GM12878 (cell line): ENCODE results near the gene NUP93. TPM values are rescaled to one million over a fixed set of nuclear protein-coding genes. Genes with fewer than 3 reads are reported as not detected.
A peak's percentile ranks its signal among the peaks of the same experiment; 100 is the strongest.

Source experiments
- ATAC-seq: fragments of 200-7000 bp; cut with Tn5 transposase; 3 replicates; pipeline ENCODE4 v1.9.1; 2020; ENCODE audit warnings: mild to moderate bottlenecking, moderate library complexity
- BruUV-seq: library from RNA; stranded (reverse); fragments of 400-500 nt; replicated peaks from 2 replicates; lab custom pipeline; 2021; lab: Mats Ljungman, UMichigan
- CTCF ChIA-PET: fragments of 300-600 bp; sonication (Branson Sonifier 250); formaldehyde crosslinking; extraction: SDS; loops from one replicate; lab custom pipeline; 2021; ENCODE audit warnings: inconsistent platforms; lab: Yijun Ruan, JAX
- POLR2A ChIA-PET: fragments of 350-600 bp; formaldehyde crosslinking; extraction: SDS; loops from one replicate; lab custom pipeline; 2021; ENCODE audit warnings: inconsistent platforms; lab: Charles Lee
- RAD21 ChIA-PET: fragments of 300-600 bp; sonication (Branson Sonifier 250); formaldehyde crosslinking; loops from one replicate; lab custom pipeline; 2023; ENCODE audit warnings: antibody characterized with exemption; ENCODE audit not compliant: unreplicated experiment; lab: Charles Lee
- SMC1A ChIA-PET: fragments of 300-600 bp; sonication (Branson Sonifier 250); formaldehyde crosslinking; loops from one replicate; lab custom pipeline; 2023; ENCODE audit not compliant: unreplicated experiment, uncharacterized antibody; lab: Charles Lee
- DNase-seq: peaks from one replicate; pipeline ENCODE4 v3.0.0-alpha.2; 2011; ENCODE audit warnings: low read depth, low spot score
- FAIRE-seq: peaks from 3 replicates; lab custom pipeline; 2011; peaks lifted over from hg19 to GRCh38; lab: Jason Lieb, UNC
- H2AFZ ChIP-seq: 2 replicates; pipeline ENCODE4 v1.6.0; 2011; ENCODE audit warnings: low read depth, low read length, control low read depth; ENCODE audit not compliant: control insufficient read depth
- H3K27ac ChIP-seq: 2 replicates; pipeline ENCODE4 v1.5.1; 2011; ENCODE audit warnings: control low read depth; ENCODE audit not compliant: control insufficient read depth, insufficient read depth
- H3K27me3 ChIP-seq, 2 experiments: replicated peaks in 1 of 2; 2 replicates each; pipeline versions ENCODE4 v1.6.0 to v1.6.1; 2011; ENCODE audit warnings: low read length in 1 of 2; ENCODE audit not compliant: control insufficient read depth in 2 of 2, insufficient read depth in 2 of 2
- H3K36me3 ChIP-seq, 2 experiments: 2 replicates each; pipeline ENCODE4 v1.5.1; 2011; ENCODE audit warnings: low read length in 1 of 2; ENCODE audit not compliant: control insufficient read depth in 2 of 2, insufficient read depth in 2 of 2
- H3K4me1 ChIP-seq: 2 replicates; pipeline ENCODE4 v1.6.1; 2011; ENCODE audit warnings: mild to moderate bottlenecking, low read length, moderate library complexity, mixed read lengths; ENCODE audit not compliant: control insufficient read depth, insufficient read depth
- H3K4me2 ChIP-seq: 2 replicates; pipeline ENCODE4 v1.6.0; 2011; ENCODE audit warnings: control low read depth; ENCODE audit not compliant: control insufficient read depth, insufficient read depth
- H3K4me3 ChIP-seq: fragments of 200-600 bp; sonication (generic); 2 replicates; pipeline ENCODE4 v1.5.1; 2016
- H3K79me2 ChIP-seq: 2 replicates; pipeline ENCODE4 v1.6.0; 2011; ENCODE audit warnings: low read length; ENCODE audit not compliant: control insufficient read depth, insufficient read depth
- H3K9ac ChIP-seq: 2 replicates; pipeline ENCODE4 v1.8.0; 2011; ENCODE audit warnings: low read length, control low read depth, mixed read lengths; ENCODE audit not compliant: control insufficient read depth, insufficient read depth
- H3K9me3 ChIP-seq: replicated peaks from 3 replicates; pipeline ENCODE4 v1.5.1; 2011; ENCODE audit warnings: mild to moderate bottlenecking, low read length; ENCODE audit not compliant: control insufficient read depth, insufficient read depth
- H4K20me1 ChIP-seq: 2 replicates; pipeline ENCODE4 v1.6.0; 2011; ENCODE audit not compliant: control insufficient read depth, insufficient read depth
- BMI1 ChIP-seq: fragments of 450-650 bp; IDR thresholded peaks from 2 replicates; pipeline ENCODE4 v1.6.1; 2016; ENCODE audit warnings: mild to moderate bottlenecking, moderate library complexity, borderline replicate concordance
- CEBPB ChIP-seq, 2 experiments: fragments of 150-350 bp in 1 of 2; IDR thresholded peaks; 2 replicates each; pipeline ENCODE4 v1.6.1; 2012 to 2014; ENCODE audit warnings: low read depth in 2 of 2, low read length in 2 of 2, borderline replicate concordance in 1 of 2, inconsistent platforms in 1 of 2
- E2F8 ChIP-seq: fragments of 450-650 bp; IDR thresholded peaks from 2 replicates; pipeline ENCODE4 v1.6.1; 2018; ENCODE audit warnings: mild to moderate bottlenecking, low read depth, moderate library complexity; ENCODE audit not compliant: partially characterized antibody
- ELK1 ChIP-seq: IDR thresholded peaks from 2 replicates; pipeline ENCODE4 v1.6.1; 2012; ENCODE audit warnings: low read depth, low read length, improper control_type of control experiment
- ETV6 ChIP-seq, 2 experiments: fragments of 450-650 bp in 1 of 2; IDR thresholded peaks in 1 of 2; conservative IDR thresholded peaks in 1 of 2; 2 replicates each; pipeline ENCODE4 v1.6.1; 2014; ENCODE audit warnings: antibody characterized with exemption in 1 of 2, borderline replicate concordance in 1 of 2, low read depth in 1 of 2, mild to moderate bottlenecking in 1 of 2, moderate library complexity in 1 of 2
- LARP7 ChIP-seq: fragments of 450-650 bp; IDR thresholded peaks from 2 replicates; pipeline ENCODE4 v1.6.1; 2017; ENCODE audit warnings: mild to moderate bottlenecking
- MEF2A ChIP-seq: IDR thresholded peaks from 2 replicates; pipeline ENCODE4 v1.6.1; 2011; ENCODE audit warnings: low read depth, mild to moderate bottlenecking, low read length, moderate library complexity; ENCODE audit not compliant: insufficient read depth
- MEF2B ChIP-seq: fragments of 450-650 bp; IDR thresholded peaks from 2 replicates; pipeline ENCODE4 v1.6.1; 2018; ENCODE audit warnings: mild to moderate bottlenecking, moderate library complexity; ENCODE audit not compliant: partially characterized antibody, poor library complexity, severe bottlenecking
- MXI1 ChIP-seq: fragments of 150-350 bp; IDR thresholded peaks from 2 replicates; pipeline ENCODE4 v1.6.1; 2011; ENCODE audit warnings: low read depth, mild to moderate bottlenecking, inconsistent platforms, low read length, improper control_type of control experiment
- POU2F2 ChIP-seq: IDR thresholded peaks from 3 replicates; pipeline ENCODE4 v1.6.1; 2011; ENCODE audit warnings: low read depth, mild to moderate bottlenecking, low read length, borderline replicate concordance
- WRNIP1 ChIP-seq: IDR thresholded peaks from 2 replicates; pipeline ENCODE4 v1.6.1; 2011; ENCODE audit warnings: low read depth, low read length, improper control_type of control experiment, borderline replicate concordance
- ZNF217 ChIP-seq: fragments of 450-650 bp; IDR thresholded peaks from 2 replicates; pipeline ENCODE4 v1.6.1; 2017; ENCODE audit warnings: antibody characterized with exemption, mild to moderate bottlenecking
- ZNF274 ChIP-seq: IDR thresholded peaks from one replicate; pipeline ENCODE4 v1.8.0; 2011; ENCODE audit not compliant: insufficient read length, insufficient read depth
- ZNF622 ChIP-seq: fragments of 450-650 bp; IDR thresholded peaks from 2 replicates; pipeline ENCODE4 v1.6.1; 2017; ENCODE audit warnings: mild to moderate bottlenecking, inconsistent platforms
- WGBS: methylation state at CpG from one replicate; pipeline ENCODE4 v1.1.6; 2016; ENCODE audit warnings: low lambda C conversion rate; ENCODE audit not compliant: insufficient replicate concordance, insufficient coverage; ENCODE audit errors: missing lambda C conversion rate; 5-methylcytosine and 5-hydroxymethylcytosine counted together
- in situ Hi-C: fragments of 300-500 bp; cut with MboI; formaldehyde crosslinking; loops from 9 replicates; pipeline ENCODE4 v1.14.3; 2018; ENCODE audit warnings: mixed read lengths
- intact Hi-C: fragments of 100-400 bp; cut with micrococcal nuclease; formaldehyde crosslinking; loops from one replicate; pipeline ENCODE4 v1.14.2; 2022; ENCODE audit not compliant: unreplicated experiment
- polyA plus RNA-seq, 11 experiments: library from polyadenylated mRNA; depleted of rRNA in 4 of 11; unstranded in 6 of 11; stranded (reverse) in 5 of 11; fragments of >200 nt; fragmentation: Nextera tagmentation in 4 of 11; fragmentation: Illumina TruSeq in 1 of 11; extraction: Ambion mirVana in 4 of 11; extraction: Trizol in 1 of 11; gene quantifications; 1 replicate in 1 of 11; 2 replicates in 10 of 11; pipeline versions ENCODE4 v1.2.1 to v1.2.3, GENCODE V29; 2011 to 2016; ENCODE audit warnings: inconsistent platforms in 2 of 11, missing spikeins in 2 of 11, low read depth in 1 of 11
- total RNA-seq, 4 experiments: library from RNA; depleted of rRNA in 3 of 4; stranded (reverse); fragments of >200 nt in 3 of 4; fragmentation: Illumina TruSeq in 1 of 4; extraction: Trizol in 1 of 4; gene quantifications; 2 replicates each; pipeline versions ENCODE4 v1.2.1 to v1.2.3, GENCODE V29; 2013 to 2021
- TF ChIP-seq, protein P1 (sequence below): fragments of 450-650 bp; conservative IDR thresholded peaks from 2 replicates; pipeline ENCODE4 v1.6.1; 2017; ENCODE audit warnings: mild to moderate bottlenecking, moderate library complexity

The NUP93 gene
- total and polyA plus RNA-seq, 10 of the 15 experiments (the other 5 are each of a cell fraction or from before 2014, with no cell fraction given): 82.2 to 175 (median 101) TPM

DNA sequence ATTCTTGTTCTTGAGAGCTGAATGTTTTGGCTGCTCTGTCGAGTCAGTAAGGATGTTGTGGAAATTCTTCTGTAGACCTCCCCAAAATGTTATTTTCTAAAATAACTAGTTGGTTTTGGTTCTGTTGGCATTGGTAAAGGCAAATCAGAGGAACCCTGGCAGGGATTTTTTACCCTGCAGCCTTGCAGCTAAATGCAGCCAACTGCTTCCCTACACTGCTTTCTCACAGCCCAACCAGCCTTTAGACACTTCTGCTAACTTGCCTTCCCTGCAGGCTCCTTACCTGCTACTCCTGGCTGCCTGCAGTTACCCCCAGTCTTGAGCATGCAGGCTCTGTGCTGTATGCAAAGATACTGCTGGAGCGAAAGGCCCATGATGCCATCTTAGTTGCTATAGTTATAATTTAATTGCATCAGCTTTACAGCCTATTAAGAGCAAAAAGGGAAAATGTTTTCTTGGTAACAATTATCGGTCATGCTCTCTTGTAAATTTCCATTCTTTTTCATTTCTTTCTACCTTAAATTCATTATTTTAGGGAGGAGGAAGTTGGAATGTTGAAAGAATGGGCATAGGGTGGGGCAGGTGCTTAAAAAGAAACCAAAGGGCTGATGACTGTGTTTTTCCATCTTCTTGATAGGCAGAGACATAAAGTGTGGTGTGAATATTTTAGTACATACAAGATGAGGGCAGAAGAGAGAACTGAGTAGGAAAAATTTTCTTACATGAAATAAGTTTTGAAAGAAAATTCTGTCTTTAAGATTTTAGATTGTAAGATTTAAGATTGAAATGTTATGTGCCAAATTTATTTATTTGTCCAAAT lies 20.0 kb downstream of the NUP93 start:
- POLR2A ChIA-PET: no interaction called here
- Histone ChIP-seq H3K4me2 (no peak overlapping the region), H3K36me3 (peaks cover 8 to 13% of the 10 kb centered on the region in 2 experiments; a peak in 3 of 4 replicates), H4K20me1 (no peaks in the 10 kb centered on the region), H3K27ac (no peak overlapping the region), H3K9ac (no peak overlapping the region), H3K9me3 (peaks cover 12% of the 10 kb centered on the region), H3K79me2 (peaks cover 4% of the 10 kb centered on the region), H2AFZ (no peak overlapping the region), H3K4me3 (no peak overlapping the region), H3K27me3 (no peaks in the 10 kb centered on the region), H3K4me1 (no peaks in the 10 kb centered on the region)
- RAD21 ChIA-PET: interaction anchor here (1.1 kb wide), 1 partner anchor 17 kb away, joined by 3 read pairs; no protein-coding TSS in a partner anchor
- DNase-seq (no peak), ATAC-seq (no peak), FAIRE-seq (no peak)
- TSS peak; percentile 28 for BruUV-seq
- in situ Hi-C loops: no loop called here
- WGBS: 95% methylated on average over 3 of the region's 3 CpGs
- SMC1A ChIA-PET: interaction anchor here (1.0 to 1.6 kb wide), 4 partner anchors 9 to 46 kb away, joined by 3 to 4 read pairs (median 3); no protein-coding TSS in a partner anchor
- CTCF ChIA-PET: interaction anchor here (1.1 to 1.9 kb wide), 4 partner anchors 8 to 48 kb away, joined by 4 to 6 read pairs (median 5); no protein-coding TSS in a partner anchor
- intact Hi-C loops: no loop called here
- TF ChIP-seq WRNIP1 (no peak), MEF2B (no peak), MXI1 (no peak), ZNF622 (no peak), BMI1 (no peak), POU2F2 (no peak), CEBPB (IDR thresholded peaks at IDR 0.05; ENCODE audit: borderline replicate concordance in 1 of 2, low read depth in 2 of 2, low read length in 2 of 2) (no peak), LARP7 (no peak), ZNF217 (no peak), E2F8 (no peak), ETV6 (conservative IDR thresholded peaks at IDR 0.05 in 1 of 2, IDR thresholded peaks at IDR 0.05 in 1 of 2; ENCODE audit: borderline replicate concordance in 1 of 2, low read depth in 1 of 2) (no peak), ZNF274 (no peak), ELK1 (no peak), MEF2A (no peak)
- TF ChIP-seq, protein P1, sequence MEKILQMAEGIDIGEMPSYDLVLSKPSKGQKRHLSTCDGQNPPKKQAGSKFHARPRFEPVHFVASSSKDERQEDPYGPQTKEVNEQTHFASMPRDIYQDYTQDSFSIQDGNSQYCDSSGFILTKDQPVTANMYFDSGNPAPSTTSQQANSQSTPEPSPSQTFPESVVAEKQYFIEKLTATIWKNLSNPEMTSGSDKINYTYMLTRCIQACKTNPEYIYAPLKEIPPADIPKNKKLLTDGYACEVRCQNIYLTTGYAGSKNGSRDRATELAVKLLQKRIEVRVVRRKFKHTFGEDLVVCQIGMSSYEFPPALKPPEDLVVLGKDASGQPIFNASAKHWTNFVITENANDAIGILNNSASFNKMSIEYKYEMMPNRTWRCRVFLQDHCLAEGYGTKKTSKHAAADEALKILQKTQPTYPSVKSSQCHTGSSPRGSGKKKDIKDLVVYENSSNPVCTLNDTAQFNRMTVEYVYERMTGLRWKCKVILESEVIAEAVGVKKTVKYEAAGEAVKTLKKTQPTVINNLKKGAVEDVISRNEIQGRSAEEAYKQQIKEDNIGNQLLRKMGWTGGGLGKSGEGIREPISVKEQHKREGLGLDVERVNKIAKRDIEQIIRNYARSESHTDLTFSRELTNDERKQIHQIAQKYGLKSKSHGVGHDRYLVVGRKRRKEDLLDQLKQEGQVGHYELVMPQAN: no peak
